ENCODE measurements around the gene OR1E2.
"Not testable (repeated sequence)": the region's sequence is repeated elsewhere in the genome, so short reads cannot be mapped to it uniquely, and the experiment has no call there.

- TF ChIP-seq EZH2phosphoT487 (IDR thresholded peaks at IDR 0.05; ENCODE audit: borderline replicate concordance, low read depth, low read length); CTCF (conservative IDR thresholded peaks at IDR 0.05; ENCODE audit: low read length): not testable (repeated sequence)
Measured at GRCh38 chr17:3412216-3412615, 21.4 kb downstream of the OR1E2 start.
